ENCODE data around the gene SEPTIN10. TPM values are rescaled to one million over a fixed set of nuclear protein-coding genes. Genes with fewer than 3 reads are reported as not detected.
A peak's percentile ranks its signal among the peaks of the same experiment; 100 is the strongest.

SEPTIN10 gene
- total and polyA plus RNA-seq, 3 donors from 2014 or later, result 118 to 151 (median 130) TPM

- DNase-seq, result peak; percentile 10
Measured at GRCh38 chr2:109528811-109529501, 84.8 kb downstream of the SEPTIN10 start.

GRCh38 chr2:109527846-109528705, 85.7 kb downstream of the SEPTIN10 start:
- WGBS, 2 donors, result 93 to 94% methylated on average over 15 to 16 of the region's 16 CpGs

More at GRCh38 chr2:109528811-109529501, 84.8 kb downstream of the SEPTIN10 start:
- WGBS, 2 donors, result 80 to 92% methylated on average over 14 to 21 of the region's 21 CpGs
- Histone ChIP-seq H3K27ac (no peak overlapping the region), H3K9me3 (no peaks in the 10 kb centered on the region), H3K36me3 (ENCODE audit: low read depth, missing control alignments) (no peaks in the 10 kb centered on the region), H3K4me1 (no peaks in the 10 kb centered on the region), H3K4me3 (no peak overlapping the region), H3K27me3 (no peaks in the 10 kb centered on the region)
- TF ChIP-seq CTCF (IDR thresholded peaks at IDR 0.05) (no peak), POLR2A (IDR thresholded peaks at IDR 0.05) (no peak)
- intact Hi-C loops (cut with DNase I; ENCODE audit: low total_unique reads), result no loop called here

GRCh38 chr2:109527079-109527478, 86.7 kb downstream of the SEPTIN10 start:
- no peak for DNase-seq
- 90 to 91% methylated on average over 6 of the region's 6 CpGs for WGBS, 2 donors
- H3K9me3 ChIP-seq, result no peaks in the 10 kb centered on the region
- no peaks in the 10 kb centered on the region for H3K27me3 ChIP-seq
- H3K36me3 ChIP-seq (ENCODE audit: low read depth, missing control alignments), result no peaks in the 10 kb centered on the region
- no peak overlapping the region for H3K4me3 ChIP-seq
- TF ChIP-seq POLR2A (IDR thresholded peaks at IDR 0.05), result no peak
- no peak for TF ChIP-seq CTCF (IDR thresholded peaks at IDR 0.05)
- no peak overlapping the region for H3K27ac ChIP-seq
- intact Hi-C loops (cut with DNase I; ENCODE audit: low total_unique reads), result no loop called here
- no peaks in the 10 kb centered on the region for H3K4me1 ChIP-seq

More at GRCh38 chr2:109527846-109528705, 85.7 kb downstream of the SEPTIN10 start:
- H3K4me1 ChIP-seq, result no peaks in the 10 kb centered on the region
- no peaks in the 10 kb centered on the region for H3K27me3 ChIP-seq
- H3K4me3 ChIP-seq, result no peak overlapping the region
- no peaks in the 10 kb centered on the region for H3K36me3 ChIP-seq (ENCODE audit: low read depth, missing control alignments)
- no peak overlapping the region for H3K27ac ChIP-seq
- DNase-seq, result no peak
- no peaks in the 10 kb centered on the region for H3K9me3 ChIP-seq
- TF ChIP-seq CTCF (IDR thresholded peaks at IDR 0.05), result no peak
- TF ChIP-seq POLR2A (IDR thresholded peaks at IDR 0.05), result no peak
- intact Hi-C loops (cut with DNase I; ENCODE audit: low total_unique reads), result no loop called here

- Histone ChIP-seq H3K36me3 (ENCODE audit: low read depth, missing control alignments) (no peaks in the 10 kb centered on the region), H3K27me3 (no peaks in the 10 kb centered on the region), H3K4me3 (no peak overlapping the region), H3K9me3 (no peaks in the 10 kb centered on the region), H3K4me1 (no peaks in the 10 kb centered on the region), H3K27ac (no peak overlapping the region)
- no peak for DNase-seq
- intact Hi-C loops (cut with DNase I; ENCODE audit: low total_unique reads), result no loop called here
- TF ChIP-seq CTCF (IDR thresholded peaks at IDR 0.05) (no peak), POLR2A (IDR thresholded peaks at IDR 0.05) (no peak)
- 93% methylated on average over 11 of the region's 11 CpGs for WGBS, 2 donors
Measured at GRCh38 chr2:109526442-109526970, 87.3 kb downstream of the SEPTIN10 start.
